GM13976 (cell line): ENCODE measurements around the gene ZNF444.
"Not testable (repeated sequence)": the region's sequence is repeated elsewhere in the genome, so short reads cannot be mapped to it uniquely, and the experiment has no call there.

Source experiments
- DNase-seq: peaks from one replicate; pipeline ENCODE4 v3.0.0; 2012; ENCODE audit warnings: low spot score
- in situ Hi-C: fragments of 300-500 bp; cut with MboI; formaldehyde crosslinking; loops from one replicate; pipeline ENCODE4 v1.12.0; 2022; ENCODE audit warnings: low sequenced_read_pairs, mixed read lengths, inconsistent platforms; ENCODE audit not compliant: unreplicated experiment
- TF ChIP-seq, protein P1 (sequence below): IDR thresholded peaks from 2 replicates; pipeline ENCODE4 v1.5.1; 2012; ENCODE audit warnings: borderline replicate concordance, mild to moderate bottlenecking; ENCODE audit not compliant: insufficient read depth; ENCODE audit errors: extremely low read depth, missing control alignments, control extremely low read depth

The ZNF444 gene

DNA sequence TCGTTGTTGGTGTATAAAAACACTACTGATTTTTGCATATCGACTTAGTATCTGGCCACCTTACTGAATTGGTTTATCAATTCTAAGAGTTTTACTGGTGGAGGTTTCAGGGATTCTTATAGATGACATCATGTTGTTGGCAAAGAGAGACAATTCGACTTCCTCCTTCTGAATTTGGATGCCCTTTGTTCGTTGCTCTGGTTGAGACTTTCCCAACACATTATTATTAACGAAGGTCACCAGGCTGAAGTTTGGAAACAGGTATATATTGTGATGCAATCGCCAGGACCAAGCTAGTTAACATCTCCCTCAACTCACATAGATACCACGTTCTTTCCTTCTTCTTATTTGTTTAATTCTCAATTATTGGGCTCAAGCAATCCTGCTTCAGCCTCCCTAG, 58.6 kb downstream of the ZNF444 start:
- TF ChIP-seq, protein P1, sequence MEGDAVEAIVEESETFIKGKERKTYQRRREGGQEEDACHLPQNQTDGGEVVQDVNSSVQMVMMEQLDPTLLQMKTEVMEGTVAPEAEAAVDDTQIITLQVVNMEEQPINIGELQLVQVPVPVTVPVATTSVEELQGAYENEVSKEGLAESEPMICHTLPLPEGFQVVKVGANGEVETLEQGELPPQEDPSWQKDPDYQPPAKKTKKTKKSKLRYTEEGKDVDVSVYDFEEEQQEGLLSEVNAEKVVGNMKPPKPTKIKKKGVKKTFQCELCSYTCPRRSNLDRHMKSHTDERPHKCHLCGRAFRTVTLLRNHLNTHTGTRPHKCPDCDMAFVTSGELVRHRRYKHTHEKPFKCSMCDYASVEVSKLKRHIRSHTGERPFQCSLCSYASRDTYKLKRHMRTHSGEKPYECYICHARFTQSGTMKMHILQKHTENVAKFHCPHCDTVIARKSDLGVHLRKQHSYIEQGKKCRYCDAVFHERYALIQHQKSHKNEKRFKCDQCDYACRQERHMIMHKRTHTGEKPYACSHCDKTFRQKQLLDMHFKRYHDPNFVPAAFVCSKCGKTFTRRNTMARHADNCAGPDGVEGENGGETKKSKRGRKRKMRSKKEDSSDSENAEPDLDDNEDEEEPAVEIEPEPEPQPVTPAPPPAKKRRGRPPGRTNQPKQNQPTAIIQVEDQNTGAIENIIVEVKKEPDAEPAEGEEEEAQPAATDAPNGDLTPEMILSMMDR, result no peak
- no peak for DNase-seq
- in situ Hi-C loops, result no loop called here

DNA sequence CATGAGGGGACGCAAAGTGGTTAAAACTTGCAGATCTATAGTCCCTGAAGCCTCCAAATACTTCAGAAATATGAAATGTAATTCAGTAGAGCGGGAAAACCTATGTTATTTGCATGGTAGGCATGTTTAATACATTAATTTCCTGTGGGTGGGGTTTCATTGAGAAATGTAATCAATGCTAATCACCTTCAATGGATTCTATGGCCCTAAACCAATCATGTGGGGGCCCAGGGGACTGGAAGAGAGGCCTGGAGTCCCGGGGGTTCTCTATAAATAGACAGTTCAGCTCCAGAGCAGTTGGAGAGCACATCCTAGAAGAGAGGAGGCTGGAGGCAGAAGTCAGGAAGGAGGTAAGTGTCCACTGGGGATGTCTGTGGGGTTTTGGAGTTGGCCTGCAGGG, 60.9 kb downstream of the ZNF444 start, which contains the start of gene ZSCAN5C:
Gene ZSCAN5C, plus strand, starts transcription at position 301 of the 400 bp plus-strand sequence. CDS start 3,641 bp downstream, outside the sequence.
- in situ Hi-C loops, result no loop called here
- DNase-seq, result no peak
- TF ChIP-seq, protein P1, result no peak

GRCh38 chr19:56207581-56207980, 66.5 kb downstream of the ZNF444 start:
- in situ Hi-C loops, DNase-seq: not testable (repeated sequence)

DNA sequence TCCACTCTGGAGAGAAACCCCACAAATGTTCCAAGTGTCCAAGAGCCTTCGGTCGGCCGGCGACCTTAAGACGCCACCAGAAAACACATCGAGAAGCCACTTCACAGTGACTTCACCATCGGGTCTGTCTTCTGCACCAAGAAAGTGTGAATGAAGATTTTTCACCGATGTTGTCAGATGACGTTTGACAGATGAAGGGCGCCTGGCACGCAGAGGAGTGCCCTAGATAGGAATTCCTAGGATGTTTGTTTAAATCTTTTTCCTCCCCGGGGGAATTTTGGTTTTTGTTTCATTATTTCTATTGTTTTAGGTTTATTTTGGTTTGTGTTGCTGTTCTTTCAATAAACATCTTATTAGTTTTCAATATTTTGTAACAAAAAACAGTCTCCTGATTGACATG, 68.0 kb downstream of the ZNF444 start:
- TF ChIP-seq, protein P1, result no peak
- DNase-seq, result no peak
- in situ Hi-C loops, result no loop called here

- in situ Hi-C loops, DNase-seq: not testable (repeated sequence)
These were observed 68.9 kb downstream of the ZNF444 start for GRCh38 chr19:56210036-56210435.
